Panc1 (cell line): ENCODE results near the gene OR2H2.

Source experiments
- POLR2AphosphoS5 ChIP-seq: IDR thresholded peaks from 2 replicates; pipeline ENCODE4 v1.6.1; 2012; ENCODE audit warnings: mild to moderate bottlenecking, low read depth, low read length, moderate library complexity
- SIN3A ChIP-seq: IDR thresholded peaks from 2 replicates; pipeline ENCODE4 v1.6.1; 2012; ENCODE audit warnings: low read depth, mild to moderate bottlenecking, low read length, moderate library complexity, borderline replicate concordance; ENCODE audit not compliant: insufficient read depth
- TCF7L2 ChIP-seq: IDR thresholded peaks from 2 replicates; pipeline ENCODE4 v1.6.1; 2011; ENCODE audit warnings: mild to moderate bottlenecking, low read depth, low read length, inconsistent platforms
- TF ChIP-seq, protein P1 (sequence below): fragments of 450-650 bp; IDR thresholded peaks from 2 replicates; pipeline ENCODE4 v1.5.1; 2017; ENCODE audit warnings: mild to moderate bottlenecking

DNA sequence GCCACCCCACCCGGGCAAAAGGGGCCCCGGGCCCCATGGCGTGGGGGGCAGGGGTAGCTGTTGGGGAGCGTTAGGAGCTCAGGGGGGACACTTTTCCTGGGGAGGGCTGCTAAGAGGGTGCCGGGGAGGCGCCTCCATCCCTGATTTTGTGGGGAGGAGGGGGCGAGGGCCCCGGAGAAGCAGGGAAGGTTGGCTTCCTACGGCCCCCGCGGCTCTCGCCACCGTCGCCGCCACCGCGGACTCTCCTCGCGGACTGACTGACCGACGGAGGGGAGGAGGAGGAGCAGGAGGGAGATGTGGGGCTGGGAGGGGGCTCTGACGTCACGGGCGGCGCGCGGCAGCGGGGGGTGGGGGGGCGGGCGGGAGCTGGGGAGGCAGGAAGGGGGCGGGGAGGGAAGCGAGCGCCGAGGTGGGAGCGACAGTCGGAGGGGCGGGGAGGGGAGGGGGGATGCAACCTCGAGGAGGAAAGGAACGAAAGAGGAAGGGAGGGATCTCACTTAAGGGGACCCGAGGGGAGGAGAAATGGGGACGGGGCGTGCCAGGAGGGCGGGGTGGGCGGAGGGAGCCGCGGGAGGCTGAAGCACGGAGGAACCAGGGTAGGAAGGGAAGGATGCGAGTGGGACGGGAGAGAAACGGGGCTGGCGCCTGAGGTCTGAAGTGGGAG, 43.0 kb downstream of the OR2H2 start:
- TF ChIP-seq POLR2AphosphoS5 (no peak), TCF7L2 (no peak), SIN3A (no peak)
- TF ChIP-seq, protein P1, sequence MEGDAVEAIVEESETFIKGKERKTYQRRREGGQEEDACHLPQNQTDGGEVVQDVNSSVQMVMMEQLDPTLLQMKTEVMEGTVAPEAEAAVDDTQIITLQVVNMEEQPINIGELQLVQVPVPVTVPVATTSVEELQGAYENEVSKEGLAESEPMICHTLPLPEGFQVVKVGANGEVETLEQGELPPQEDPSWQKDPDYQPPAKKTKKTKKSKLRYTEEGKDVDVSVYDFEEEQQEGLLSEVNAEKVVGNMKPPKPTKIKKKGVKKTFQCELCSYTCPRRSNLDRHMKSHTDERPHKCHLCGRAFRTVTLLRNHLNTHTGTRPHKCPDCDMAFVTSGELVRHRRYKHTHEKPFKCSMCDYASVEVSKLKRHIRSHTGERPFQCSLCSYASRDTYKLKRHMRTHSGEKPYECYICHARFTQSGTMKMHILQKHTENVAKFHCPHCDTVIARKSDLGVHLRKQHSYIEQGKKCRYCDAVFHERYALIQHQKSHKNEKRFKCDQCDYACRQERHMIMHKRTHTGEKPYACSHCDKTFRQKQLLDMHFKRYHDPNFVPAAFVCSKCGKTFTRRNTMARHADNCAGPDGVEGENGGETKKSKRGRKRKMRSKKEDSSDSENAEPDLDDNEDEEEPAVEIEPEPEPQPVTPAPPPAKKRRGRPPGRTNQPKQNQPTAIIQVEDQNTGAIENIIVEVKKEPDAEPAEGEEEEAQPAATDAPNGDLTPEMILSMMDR, result no peak
